ENCODE measurements around the gene ATPAF1.
A peak's percentile ranks its signal among the peaks of the same experiment; 100 is the strongest.

Gene ATPAF1, protein sequence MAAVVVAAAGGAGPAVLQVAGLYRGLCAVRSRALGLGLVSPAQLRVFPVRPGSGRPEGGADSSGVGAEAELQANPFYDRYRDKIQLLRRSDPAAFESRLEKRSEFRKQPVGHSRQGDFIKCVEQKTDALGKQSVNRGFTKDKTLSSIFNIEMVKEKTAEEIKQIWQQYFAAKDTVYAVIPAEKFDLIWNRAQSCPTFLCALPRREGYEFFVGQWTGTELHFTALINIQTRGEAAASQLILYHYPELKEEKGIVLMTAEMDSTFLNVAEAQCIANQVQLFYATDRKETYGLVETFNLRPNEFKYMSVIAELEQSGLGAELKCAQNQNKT

DNA sequence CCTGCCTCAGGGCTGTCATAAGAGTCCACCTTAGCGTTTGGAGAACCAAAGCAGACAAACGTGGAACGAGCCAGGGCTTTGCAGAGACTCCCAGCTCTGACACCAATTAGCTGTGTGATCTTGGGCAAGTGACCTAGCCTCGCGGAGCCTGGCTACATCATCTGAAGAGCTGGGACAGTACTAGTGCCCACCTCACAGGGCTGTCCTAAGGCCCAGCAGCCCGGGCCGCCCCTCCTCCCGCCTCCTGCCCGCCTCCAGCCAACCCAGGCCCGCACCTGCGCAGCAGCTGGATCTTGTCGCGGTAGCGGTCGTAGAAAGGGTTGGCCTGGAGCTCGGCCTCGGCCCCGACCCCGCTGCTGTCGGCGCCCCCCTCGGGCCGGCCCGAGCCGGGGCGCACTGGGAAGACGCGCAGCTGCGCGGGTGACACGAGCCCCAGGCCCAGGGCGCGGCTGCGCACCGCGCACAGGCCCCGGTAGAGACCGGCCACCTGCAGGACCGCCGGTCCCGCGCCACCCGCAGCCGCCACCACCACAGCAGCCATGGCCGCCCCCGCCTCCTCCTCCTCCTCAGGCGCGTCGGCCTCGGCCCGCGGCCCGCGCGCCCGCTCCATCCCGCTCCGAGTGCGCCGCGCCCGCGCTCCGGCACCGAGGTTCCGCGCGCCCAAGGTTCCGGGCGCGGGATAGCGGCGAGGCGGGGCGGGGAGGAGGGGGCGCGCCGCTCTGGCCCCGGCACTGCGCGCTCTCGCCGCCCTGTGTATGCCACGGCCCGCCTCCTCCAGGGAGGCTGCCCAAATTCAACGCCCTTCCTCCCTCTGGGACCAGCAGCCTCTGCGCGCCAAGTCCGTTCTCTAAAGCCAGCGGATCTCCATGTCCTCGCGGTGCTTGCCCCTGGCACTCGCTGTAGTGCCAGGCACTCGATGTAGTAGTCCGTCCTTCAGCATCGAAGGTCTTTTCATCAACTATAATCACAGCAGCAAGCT is at the start of gene ATPAF1:
ATPAF1 (minus strand) TSS at position 583 of the 979 bp plus-strand sequence; CDS start at position 541, 42 bp downstream.
- no peaks in the 10 kb centered on the region for H3K27me3 ChIP-seq (ENCODE audit: insufficient read depth, low read length)
- H3K4me3 ChIP-seq (ENCODE audit: low read depth, low read length, poor library complexity, severe bottlenecking) = peak within 1 kb of the TSS; percentile 82
- peak within 1 kb of the TSS; percentile 75 for H3K9ac ChIP-seq (ENCODE audit: low read length)
- H2AFZ ChIP-seq (ENCODE audit: low read length) = peak within 1 kb of the TSS; percentile 94
- H3K36me3 ChIP-seq (ENCODE audit: insufficient read depth, low read length) = peaks cover 22% of the 10 kb centered on the region
- H4K20me1 ChIP-seq (ENCODE audit: insufficient read depth, low read length) = no peaks in the 10 kb centered on the region
- no peaks in the 10 kb centered on the region; the same call in 1 of the 2 replicates for H3K79me2 ChIP-seq (ENCODE audit: insufficient read depth, low read length)
- peak within 1 kb of the TSS; percentile 46 for H3K27ac ChIP-seq (ENCODE audit: low read depth, low read length, poor library complexity, severe bottlenecking)
- TF ChIP-seq EZH2 (IDR thresholded peaks at IDR 0.05; ENCODE audit: borderline replicate concordance, low read length) = no peak
- TF ChIP-seq, protein P1, sequence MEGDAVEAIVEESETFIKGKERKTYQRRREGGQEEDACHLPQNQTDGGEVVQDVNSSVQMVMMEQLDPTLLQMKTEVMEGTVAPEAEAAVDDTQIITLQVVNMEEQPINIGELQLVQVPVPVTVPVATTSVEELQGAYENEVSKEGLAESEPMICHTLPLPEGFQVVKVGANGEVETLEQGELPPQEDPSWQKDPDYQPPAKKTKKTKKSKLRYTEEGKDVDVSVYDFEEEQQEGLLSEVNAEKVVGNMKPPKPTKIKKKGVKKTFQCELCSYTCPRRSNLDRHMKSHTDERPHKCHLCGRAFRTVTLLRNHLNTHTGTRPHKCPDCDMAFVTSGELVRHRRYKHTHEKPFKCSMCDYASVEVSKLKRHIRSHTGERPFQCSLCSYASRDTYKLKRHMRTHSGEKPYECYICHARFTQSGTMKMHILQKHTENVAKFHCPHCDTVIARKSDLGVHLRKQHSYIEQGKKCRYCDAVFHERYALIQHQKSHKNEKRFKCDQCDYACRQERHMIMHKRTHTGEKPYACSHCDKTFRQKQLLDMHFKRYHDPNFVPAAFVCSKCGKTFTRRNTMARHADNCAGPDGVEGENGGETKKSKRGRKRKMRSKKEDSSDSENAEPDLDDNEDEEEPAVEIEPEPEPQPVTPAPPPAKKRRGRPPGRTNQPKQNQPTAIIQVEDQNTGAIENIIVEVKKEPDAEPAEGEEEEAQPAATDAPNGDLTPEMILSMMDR (IDR thresholded peaks at IDR 0.05; ENCODE audit: low read length) = no peak
- H3K9me2 ChIP-seq (ENCODE audit: low read depth, low read length) = no peaks in the 10 kb centered on the region
- H3F3A ChIP-seq (ENCODE audit: insufficient read depth, low read length) = 0 out of 2 replicates have a peak, but pooled peaks cover 4% of the 10 kb centered on the region
- peak within 1 kb of the TSS; percentile 80 for H3K4me2 ChIP-seq (ENCODE audit: low read length)
- no peaks in the 10 kb centered on the region for H3K9me3 ChIP-seq (ENCODE audit: low read length)
- H3K4me1 ChIP-seq (ENCODE audit: insufficient read depth, low read length, severe bottlenecking) = peaks cover 20% of the 10 kb centered on the region

DNA sequence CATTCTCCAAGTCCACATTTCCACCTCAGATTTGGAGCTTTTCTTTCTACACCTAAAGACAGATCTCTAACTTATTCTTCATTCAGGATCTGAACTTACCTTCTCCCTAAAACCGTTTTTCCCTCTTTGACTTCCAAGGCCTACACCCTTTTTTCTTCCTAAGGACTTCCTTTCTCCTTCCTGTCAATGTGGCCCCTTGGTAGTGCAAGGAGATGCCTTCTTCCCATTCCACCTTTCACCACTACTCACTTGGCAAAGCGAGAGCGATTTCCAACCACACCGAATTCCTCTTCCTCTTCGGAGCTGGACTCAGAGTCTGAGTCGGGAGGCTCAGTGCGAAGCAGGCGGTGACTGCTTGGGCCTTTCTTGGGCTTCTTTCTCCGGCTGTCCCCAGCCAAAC is 49.5 kb upstream of the ATPAF1 start:
- Histone ChIP-seq H3F3A (ENCODE audit: insufficient read depth, low read length) (no peaks in the 10 kb centered on the region), H3K27me3 (ENCODE audit: insufficient read depth, low read length) (no peaks in the 10 kb centered on the region), H3K4me2 (ENCODE audit: low read length) (peak overlapping the region; percentile 88), H3K4me1 (ENCODE audit: insufficient read depth, low read length, severe bottlenecking) (peaks cover 26% of the 10 kb centered on the region), H3K9ac (ENCODE audit: low read length) (peak overlapping the region; percentile 83), H3K27ac (ENCODE audit: low read depth, low read length, poor library complexity, severe bottlenecking) (no peak overlapping the region), H3K9me3 (ENCODE audit: low read length) (no peaks in the 10 kb centered on the region), H3K9me2 (ENCODE audit: low read depth, low read length) (no peaks in the 10 kb centered on the region), H3K79me2 (ENCODE audit: insufficient read depth, low read length) (peaks cover 11% of the 10 kb centered on the region), H2AFZ (ENCODE audit: low read length) (no peak overlapping the region), H3K36me3 (ENCODE audit: insufficient read depth, low read length) (peaks cover 31% of the 10 kb centered on the region), H3K4me3 (ENCODE audit: low read depth, low read length, poor library complexity, severe bottlenecking) (peak overlapping the region; percentile 71), H4K20me1 (ENCODE audit: insufficient read depth, low read length) (no peaks in the 10 kb centered on the region)
- TF ChIP-seq EZH2 (IDR thresholded peaks at IDR 0.05; ENCODE audit: borderline replicate concordance, low read length) = no peak
- TF ChIP-seq, protein P1 (IDR thresholded peaks at IDR 0.05; ENCODE audit: low read length) = no peak

DNA sequence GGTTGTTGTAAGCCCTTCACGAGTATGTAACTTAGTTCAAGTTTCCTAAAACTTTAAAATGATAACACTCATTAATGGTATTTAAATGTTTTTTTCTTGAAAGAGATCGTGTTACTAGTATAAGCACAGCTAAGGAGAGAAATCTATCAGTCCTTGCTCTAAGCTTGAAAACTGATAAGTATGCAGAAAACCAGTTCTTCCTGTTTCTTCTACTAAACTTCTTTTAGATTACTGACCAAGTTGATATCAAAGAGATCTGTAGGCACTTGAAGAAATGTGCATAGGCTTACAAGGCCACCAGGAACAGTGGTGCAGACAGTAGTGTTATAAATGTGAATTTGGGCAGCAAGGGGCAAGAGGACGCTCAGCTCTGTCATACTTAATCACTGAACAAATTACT is 46.8 kb upstream of the ATPAF1 start:
- Histone ChIP-seq H4K20me1 (ENCODE audit: insufficient read depth, low read length) (no peaks in the 10 kb centered on the region), H3K27me3 (ENCODE audit: insufficient read depth, low read length) (no peaks in the 10 kb centered on the region), H3K4me3 (ENCODE audit: low read depth, low read length, poor library complexity, severe bottlenecking) (no peak overlapping the region), H3K9me3 (ENCODE audit: low read length) (no peaks in the 10 kb centered on the region), H3K9ac (ENCODE audit: low read length) (no peak overlapping the region), H3K79me2 (ENCODE audit: insufficient read depth, low read length) (peaks cover 11% of the 10 kb centered on the region), H3K4me2 (ENCODE audit: low read length) (no peak overlapping the region), H3K27ac (ENCODE audit: low read depth, low read length, poor library complexity, severe bottlenecking) (no peak overlapping the region), H3K4me1 (ENCODE audit: insufficient read depth, low read length, severe bottlenecking) (peaks cover 26% of the 10 kb centered on the region), H3K9me2 (ENCODE audit: low read depth, low read length) (no peaks in the 10 kb centered on the region), H2AFZ (ENCODE audit: low read length) (no peak overlapping the region), H3F3A (ENCODE audit: insufficient read depth, low read length) (no peaks in the 10 kb centered on the region), H3K36me3 (ENCODE audit: insufficient read depth, low read length) (peaks cover 48% of the 10 kb centered on the region)
- TF ChIP-seq EZH2 (IDR thresholded peaks at IDR 0.05; ENCODE audit: borderline replicate concordance, low read length) = no peak
- TF ChIP-seq, protein P1 (IDR thresholded peaks at IDR 0.05; ENCODE audit: low read length) = no peak
